ENCODE data around the gene SCOC. TPM values are rescaled to one million over a fixed set of nuclear protein-coding genes. Genes with fewer than 3 reads are reported as not detected.

The SCOC gene
- total RNA-seq, 2 donors from 2014 or later: 53.3 to 124 TPM

- H3K9me3 ChIP-seq: no peaks in the 10 kb centered on the region
- no peaks in the 10 kb centered on the region for H3K27me3 ChIP-seq
- H3K4me3 ChIP-seq: no peak overlapping the region
- no peaks in the 10 kb centered on the region for H3K4me1 ChIP-seq
- no peaks in the 10 kb centered on the region for H3K36me3 ChIP-seq
- DNase-seq (ENCODE audit: low spot score): no peak
- TF ChIP-seq CTCF (IDR thresholded peaks at IDR 0.05): no peak
- H3K27ac ChIP-seq: no peak overlapping the region
Observed at GRCh38 chr4:140363051-140363450, 10.4 kb upstream of the SCOC start.

GRCh38 chr4:140363558-140363957 lies 9.9 kb upstream of the SCOC start:
- no peaks in the 10 kb centered on the region for H3K4me1 ChIP-seq
- H3K27me3 ChIP-seq: no peaks in the 10 kb centered on the region
- no peak overlapping the region for H3K4me3 ChIP-seq
- H3K36me3 ChIP-seq: no peaks in the 10 kb centered on the region
- DNase-seq (ENCODE audit: low spot score): no peak
- H3K9me3 ChIP-seq: no peaks in the 10 kb centered on the region
- H3K27ac ChIP-seq: no peak overlapping the region
- no peak for TF ChIP-seq CTCF (IDR thresholded peaks at IDR 0.05)

- no peak for DNase-seq (ENCODE audit: low spot score)
Observed at GRCh38 chr4:140367738-140368137, 5.7 kb upstream of the SCOC start.

GRCh38 chr4:140368686-140369085 lies 4.8 kb upstream of the SCOC start:
- Histone ChIP-seq H3K36me3 (no peaks in the 10 kb centered on the region), H3K9me3 (no peaks in the 10 kb centered on the region), H3K27ac (no peak overlapping the region), H3K4me3 (no peak overlapping the region), H3K4me1 (peaks cover 0 to 5% of the 10 kb centered on the region in 2 donors), H3K27me3 (no peaks in the 10 kb centered on the region)
- TF ChIP-seq CTCF (IDR thresholded peaks at IDR 0.05): no peak
- no peak for DNase-seq (ENCODE audit: low spot score)

More at GRCh38 chr4:140367738-140368137, 5.7 kb upstream of the SCOC start:
- Histone ChIP-seq H3K4me1 (peaks cover 0 to 5% of the 10 kb centered on the region in 2 donors), H3K4me3 (no peak overlapping the region), H3K27me3 (no peaks in the 10 kb centered on the region), H3K27ac (no peak overlapping the region), H3K9me3 (no peaks in the 10 kb centered on the region), H3K36me3 (no peaks in the 10 kb centered on the region)
- no peak for TF ChIP-seq CTCF (IDR thresholded peaks at IDR 0.05)

- Histone ChIP-seq H3K27me3 (no peaks in the 10 kb centered on the region), H3K9me3 (no peaks in the 10 kb centered on the region), H3K4me1 (peaks cover 0 to 40% of the 10 kb centered on the region in 2 donors), H3K4me3 (peak overlapping the region; percentile 86 to 98), H3K36me3 (no peaks in the 10 kb centered on the region), H3K27ac (peak overlapping the region; percentile 93 to 99)
- no peak for DNase-seq (ENCODE audit: low spot score)
- TF ChIP-seq CTCF (IDR thresholded peaks at IDR 0.05): peak in 1 of 2 donors; percentile 41
Observed at GRCh38 chr4:140372751-140373327, 607 bp upstream of the SCOC start.

GRCh38 chr4:140374130-140374477 lies 658 bp downstream of the SCOC start:
- Histone ChIP-seq H3K4me1 (peaks cover 0 to 40% of the 10 kb centered on the region in 2 donors), H3K4me3 (peak overlapping the region; percentile 86 to 98), H3K36me3 (no peaks in the 10 kb centered on the region), H3K27ac (peak overlapping the region; percentile 93 to 99), H3K9me3 (no peaks in the 10 kb centered on the region), H3K27me3 (no peaks in the 10 kb centered on the region)
- no peak for TF ChIP-seq CTCF (IDR thresholded peaks at IDR 0.05)
- no peak for DNase-seq (ENCODE audit: low spot score)
